CD4-positive, alpha-beta T cell treated with Interferon gamma for 1 hour (primary cell): Measurements from ENCODE around the gene DISC1.
"Not testable (repeated sequence)": the region's sequence is repeated elsewhere in the genome, so short reads cannot be mapped to it uniquely, and the experiment has no call there.

Experiments
- DNase-seq: peaks from one replicate; pipeline ENCODE4 v3.0.0-alpha.2; 2020

DISC1 gene

DNA sequence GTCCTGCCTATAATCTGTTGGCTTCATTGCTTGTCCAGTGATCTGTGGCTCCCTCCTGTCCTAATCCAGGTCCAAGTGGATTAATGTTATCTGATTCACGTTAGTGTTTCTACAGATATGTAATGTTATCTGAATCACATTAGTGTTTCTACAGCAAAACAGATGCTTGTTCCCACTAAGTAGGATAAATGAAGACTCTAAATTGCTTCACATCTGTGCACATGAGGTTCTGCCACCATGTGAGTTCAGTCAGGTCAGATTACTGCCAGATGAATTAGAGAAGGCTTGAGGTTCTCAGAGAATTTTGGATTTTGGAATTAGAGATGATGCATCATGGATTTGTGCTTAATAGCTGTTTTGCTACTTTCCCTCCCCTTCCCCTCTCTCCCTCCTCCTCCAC, 13.2 kb downstream of the DISC1 start:
- no peak for DNase-seq

DNA sequence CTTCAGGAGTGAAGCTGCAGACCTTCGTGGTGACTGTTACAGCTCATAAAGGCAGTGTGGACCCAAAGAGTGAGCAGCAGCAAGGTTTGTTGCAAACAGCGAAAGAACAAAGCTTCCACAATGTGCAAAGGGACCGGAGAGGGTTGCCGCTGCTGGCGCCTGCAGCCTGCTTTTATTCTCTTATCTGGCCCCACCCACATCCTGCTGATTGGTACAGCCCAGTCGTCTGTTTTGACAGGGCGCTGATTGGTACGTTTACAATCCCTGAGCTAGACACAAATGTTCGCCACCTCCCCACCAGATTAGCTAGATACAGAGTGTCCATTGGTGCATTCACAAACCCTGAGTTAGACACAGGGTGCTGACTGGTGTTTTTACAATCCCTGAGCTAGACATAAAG, 14.9 kb downstream of the DISC1 start:
- not testable (repeated sequence) for DNase-seq

DNA sequence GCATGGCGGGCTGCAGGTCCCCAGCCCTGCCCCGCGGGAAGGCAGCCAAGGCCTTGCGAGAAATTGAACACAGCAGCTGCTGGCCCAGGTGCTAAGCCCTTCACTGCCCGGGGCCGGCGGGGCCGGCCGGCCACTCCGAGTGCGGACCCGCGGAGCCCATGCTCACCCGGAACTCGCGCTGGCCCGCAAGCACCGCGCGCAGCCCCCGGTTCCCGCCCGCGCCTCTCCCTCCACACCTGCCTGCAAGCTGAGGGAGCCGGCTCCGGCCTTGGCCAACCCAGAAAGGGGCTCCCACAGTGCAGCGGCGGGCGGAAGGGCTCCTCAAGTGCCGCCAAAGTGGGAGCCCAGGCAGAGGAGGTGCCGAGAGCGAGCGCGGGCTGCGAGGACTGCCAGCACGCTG, 15.5 kb downstream of the DISC1 start:
- DNase-seq = not testable (repeated sequence)

DNA sequence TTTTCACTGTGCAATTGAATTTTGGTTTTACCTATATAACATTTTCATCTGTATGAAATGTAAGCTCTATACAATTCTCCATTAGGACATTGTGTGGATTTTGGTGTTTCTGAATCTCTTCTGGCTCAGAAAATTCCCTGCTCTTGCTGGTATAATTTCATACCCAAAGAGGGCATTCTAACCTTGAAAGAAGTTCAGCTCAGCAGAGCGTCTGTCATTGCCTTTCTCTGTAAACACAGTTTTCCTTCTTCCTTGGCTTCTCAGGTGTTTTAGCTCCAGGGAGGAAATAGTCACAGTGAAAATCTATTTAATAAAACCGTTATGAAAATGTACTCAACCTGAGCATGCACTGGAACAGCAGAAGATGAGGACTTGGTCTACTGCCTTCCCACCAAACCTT, 16.0 kb downstream of the DISC1 start:
- no peak for DNase-seq

DNA sequence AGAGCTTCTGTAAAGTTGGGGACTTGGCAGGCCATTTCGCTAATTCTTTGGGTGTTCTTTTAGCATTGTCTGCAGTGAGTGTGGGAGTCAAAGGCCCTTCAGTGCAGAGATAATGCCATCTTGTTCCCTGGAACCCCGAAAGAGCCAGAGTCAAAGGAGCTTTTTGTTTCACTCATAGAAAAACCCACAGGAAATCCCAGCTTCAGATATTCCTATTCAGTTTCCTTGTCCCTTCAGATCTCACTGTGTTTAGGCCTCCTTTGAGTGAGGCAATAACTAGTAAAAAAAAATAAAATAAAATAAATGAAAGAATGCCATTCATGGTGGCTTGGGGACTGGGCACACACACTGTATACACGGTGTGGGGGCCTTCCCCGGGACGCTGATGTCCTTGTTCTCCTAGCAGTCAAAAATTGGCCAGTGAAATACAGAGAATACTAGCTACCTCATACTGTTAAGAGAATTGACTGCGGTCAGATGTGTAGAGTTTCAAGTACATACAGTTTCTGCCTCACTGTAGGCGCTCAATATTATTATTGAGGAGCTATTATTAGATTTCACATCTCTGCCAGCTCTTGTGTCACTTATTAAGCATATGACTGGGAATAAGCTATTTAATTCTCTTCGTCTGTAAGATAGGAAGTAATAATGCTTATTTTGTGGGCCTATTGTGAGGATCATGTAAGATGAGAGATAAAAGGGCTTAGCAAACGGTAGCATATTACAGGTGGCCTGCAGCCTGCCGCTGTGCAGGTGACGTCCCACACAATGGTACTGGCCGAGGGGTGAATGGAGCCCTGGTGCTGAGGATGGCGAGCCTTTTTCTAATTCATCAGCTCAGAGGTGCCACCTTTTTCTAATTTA, 16.7 kb downstream of the DISC1 start:
- no peak for DNase-seq

DNA sequence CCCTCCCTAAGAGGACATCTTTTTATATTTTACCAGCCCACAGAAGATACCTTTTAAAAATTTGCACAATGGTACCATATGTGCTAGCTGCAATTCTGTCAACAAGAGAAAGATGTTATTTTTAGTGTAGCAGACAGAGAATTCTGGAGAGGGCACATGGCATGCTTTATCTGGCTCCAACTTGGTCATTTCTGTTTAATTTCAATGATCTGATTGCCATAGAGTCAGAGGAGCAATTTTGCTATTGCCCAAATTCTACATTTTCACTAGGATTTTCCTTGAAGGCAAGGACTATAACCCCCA, 17.3 kb downstream of the DISC1 start:
- DNase-seq = no peak

DNA sequence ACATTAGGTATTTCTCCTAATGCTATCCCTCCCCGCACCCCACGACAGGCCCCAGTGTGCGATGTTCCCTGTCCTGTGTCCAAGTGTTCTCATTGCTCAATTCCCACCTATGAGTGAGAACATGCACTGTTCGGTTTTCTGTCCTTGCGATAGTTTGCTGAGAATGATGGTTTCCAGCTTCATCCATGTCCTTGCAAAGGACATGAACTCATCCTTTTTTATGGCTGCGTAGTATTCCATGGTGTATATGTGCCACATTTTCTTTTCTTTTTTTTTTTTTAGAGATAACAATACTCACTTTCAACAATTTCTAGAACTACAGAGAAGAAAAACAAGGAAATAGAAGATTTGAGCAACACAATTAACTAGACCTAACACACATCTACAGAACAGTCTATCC, 19.0 kb downstream of the DISC1 start:
- not testable (repeated sequence) for DNase-seq

DNA sequence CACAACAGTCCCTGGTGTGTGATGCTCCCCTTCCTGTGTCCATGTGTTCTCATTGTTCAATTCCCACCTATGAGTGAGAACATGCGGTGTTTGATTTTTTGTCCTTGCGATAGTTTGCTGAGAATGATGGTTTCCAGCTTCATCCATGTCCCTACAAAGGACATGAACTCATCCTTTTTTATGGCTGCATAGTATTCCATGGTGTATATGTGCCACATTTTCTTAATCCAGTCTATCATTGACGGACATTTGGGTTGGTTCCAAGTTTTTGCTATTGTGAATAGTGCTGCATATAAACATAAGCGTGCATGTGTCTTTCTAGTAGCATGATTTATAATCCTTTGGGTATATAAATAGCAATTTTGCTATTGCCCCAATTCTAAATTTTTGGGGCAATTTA, 19.6 kb downstream of the DISC1 start:
- not testable (repeated sequence) for DNase-seq

DNA sequence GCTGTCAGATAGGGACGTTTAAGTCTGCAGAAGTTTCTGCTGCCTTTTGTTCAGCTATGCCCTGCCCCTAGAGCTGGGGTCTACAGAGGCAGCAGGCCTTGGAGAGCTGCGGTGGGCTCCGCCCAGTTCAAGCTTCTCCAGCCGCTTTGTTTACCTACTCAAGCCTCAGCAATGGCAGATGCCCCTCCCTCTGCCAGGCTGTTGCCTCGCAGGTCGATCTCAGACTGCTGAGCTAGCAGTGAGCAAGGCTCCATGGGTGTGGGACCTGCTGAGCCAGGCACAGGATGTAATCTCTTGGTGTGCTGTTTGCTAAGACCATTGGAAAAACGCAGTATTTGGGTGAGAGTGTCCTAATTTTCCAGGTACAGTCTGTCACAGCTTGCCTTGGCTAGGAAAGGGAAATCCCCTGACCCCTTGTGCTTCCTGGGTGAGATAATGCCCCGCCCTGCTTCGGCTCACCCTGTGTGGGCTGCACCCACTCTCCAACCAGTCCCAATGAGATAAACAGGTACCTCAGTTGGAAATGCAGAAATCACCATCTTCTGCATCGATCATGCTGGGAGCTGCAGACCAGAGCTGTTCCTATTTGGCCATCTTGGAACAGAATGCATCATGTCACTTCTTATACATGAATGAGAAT, 25.2 kb downstream of the DISC1 start:
- DNase-seq = not testable (repeated sequence)

DNA sequence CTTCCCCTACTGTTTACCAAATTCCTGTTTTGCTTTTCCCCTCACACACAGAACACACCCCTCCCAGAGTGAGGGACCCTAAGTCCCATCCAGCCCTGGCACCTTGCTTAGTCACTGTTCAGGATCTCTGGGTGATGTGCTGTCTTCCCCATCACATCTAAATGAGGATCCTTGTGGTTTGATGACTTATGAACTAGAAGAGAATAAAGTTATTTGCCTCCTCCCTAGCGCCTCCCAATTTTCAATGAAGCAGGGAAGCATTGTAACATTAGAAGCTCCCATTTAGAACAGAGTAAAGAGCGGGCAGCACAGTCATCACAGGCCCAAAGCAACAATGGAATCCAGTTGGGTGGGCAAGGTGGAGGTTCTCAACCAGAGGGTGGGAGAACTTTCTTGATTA, 27.0 kb downstream of the DISC1 start:
- DNase-seq = no peak

DNA sequence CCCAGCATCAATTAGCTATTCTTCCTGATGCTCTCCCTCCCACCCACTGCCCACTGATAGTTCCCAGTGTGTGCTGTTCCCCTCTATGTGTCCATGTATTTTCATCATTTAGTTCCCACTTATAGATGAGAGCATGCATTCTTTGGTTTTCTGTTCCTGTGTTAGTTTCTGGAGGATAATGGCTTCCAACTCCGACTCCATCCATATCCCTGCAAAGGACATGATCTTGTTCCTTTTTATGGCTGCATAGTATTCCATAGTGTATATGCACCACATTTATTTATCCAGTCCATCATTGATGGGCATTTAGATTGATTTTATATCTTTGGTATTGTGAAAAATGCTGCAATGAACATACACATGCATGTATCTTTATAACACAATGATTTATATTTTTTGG, 30.2 kb downstream of the DISC1 start:
- no peak for DNase-seq

DNA sequence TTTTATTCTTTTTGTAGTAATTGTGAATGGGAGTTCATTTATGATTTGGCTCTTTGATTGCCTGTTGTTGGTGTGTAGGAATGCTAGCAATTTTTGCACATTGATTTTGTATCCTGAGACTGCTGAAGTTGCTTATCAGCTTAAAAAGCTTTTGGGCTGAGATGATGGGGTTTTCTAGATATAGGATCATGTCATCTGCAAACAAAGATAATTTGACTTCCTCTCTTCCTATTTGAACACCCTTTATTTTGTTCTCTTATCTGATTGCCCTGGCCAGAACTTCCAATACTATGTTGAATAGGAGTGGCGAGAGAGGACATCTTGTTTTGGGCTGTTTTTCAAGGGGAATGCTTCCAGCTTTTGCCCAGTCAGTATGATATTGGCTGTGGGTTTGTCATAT, 31.6 kb downstream of the DISC1 start:
- DNase-seq = not testable (repeated sequence)

DNA sequence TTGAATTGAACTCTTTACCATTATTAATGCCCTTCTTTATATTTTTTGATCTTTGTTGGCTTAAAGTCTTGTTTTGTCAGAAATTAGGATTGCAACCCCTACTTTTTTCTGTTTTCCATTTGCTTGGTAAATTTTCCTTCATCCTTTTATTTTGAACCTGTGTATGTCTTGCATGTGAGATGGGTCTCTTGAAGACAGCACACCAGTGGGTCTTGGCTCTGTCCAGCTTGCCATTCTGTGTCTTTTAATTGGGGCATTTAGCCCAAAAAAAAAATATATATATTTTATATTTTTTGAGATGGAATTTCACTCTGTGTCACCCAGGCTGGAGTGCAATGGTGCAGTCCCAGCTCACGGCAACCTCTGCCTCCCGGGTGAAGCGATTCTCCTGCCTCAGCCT, 33.6 kb downstream of the DISC1 start:
- no peak for DNase-seq

DNA sequence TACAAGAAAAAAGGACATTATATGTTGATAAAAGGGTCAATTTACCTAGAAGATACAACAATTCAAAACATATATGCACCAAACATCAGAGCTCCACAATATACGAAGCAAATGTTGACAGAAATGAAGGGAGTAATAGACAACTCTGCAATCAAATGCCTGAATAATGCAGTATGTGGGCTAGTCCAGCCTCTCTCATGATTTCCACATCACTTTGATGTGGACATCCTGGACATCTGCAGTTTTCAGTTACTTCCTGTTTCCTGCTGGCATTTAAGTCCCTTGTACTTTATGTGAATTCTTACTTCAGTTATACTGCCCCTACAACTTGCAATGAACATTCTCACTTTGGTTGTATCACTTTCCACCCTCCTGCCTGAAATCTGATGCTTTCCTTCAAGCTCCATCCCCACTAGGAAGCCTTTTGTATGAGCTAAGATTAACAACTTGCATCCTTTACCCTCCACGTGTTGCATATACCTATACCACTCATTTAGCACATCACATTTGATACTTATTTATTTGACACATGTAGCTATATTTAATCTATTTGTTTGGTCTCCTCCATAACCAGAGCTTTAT, 36.7 kb downstream of the DISC1 start:
- no peak for DNase-seq

DNA sequence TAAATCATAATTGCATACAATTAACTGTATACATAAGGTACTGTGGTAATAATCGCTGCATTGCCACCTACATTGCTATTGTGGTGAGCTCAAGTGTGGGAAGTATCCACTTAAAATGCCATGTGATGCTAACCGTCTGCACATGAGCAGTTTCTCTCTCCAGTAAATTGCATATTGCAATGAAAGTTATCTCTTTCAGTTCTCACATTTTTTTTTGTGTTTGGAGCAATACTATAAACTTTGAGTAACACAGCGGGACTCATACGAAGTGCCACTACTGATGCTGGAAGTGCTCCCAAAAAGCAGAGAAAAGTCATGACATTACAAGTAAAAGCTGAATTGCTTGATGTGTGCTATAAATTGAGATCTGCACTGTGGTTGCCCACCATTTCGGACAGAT, 38.5 kb downstream of the DISC1 start:
- DNase-seq = no peak

DNA sequence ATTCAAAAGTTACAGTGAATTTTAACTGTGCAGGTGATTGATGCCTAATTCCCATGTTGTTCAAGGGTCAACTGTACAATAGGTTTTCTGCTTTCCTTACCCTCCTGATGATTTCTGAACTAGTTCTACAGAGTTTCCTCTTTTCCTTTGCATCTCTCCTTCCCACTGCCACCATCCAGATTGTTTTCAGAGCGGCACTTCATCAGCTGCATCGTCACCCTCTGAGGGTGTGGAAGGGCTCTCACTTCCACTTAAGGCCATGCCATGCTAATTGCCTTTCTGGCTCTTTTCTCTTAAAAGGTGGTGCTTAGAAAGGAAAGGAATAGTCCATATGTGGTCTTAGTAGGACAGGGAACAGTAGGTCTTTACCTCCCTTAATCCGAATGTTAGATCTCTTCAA, 39.1 kb downstream of the DISC1 start:
- no peak for DNase-seq

DNA sequence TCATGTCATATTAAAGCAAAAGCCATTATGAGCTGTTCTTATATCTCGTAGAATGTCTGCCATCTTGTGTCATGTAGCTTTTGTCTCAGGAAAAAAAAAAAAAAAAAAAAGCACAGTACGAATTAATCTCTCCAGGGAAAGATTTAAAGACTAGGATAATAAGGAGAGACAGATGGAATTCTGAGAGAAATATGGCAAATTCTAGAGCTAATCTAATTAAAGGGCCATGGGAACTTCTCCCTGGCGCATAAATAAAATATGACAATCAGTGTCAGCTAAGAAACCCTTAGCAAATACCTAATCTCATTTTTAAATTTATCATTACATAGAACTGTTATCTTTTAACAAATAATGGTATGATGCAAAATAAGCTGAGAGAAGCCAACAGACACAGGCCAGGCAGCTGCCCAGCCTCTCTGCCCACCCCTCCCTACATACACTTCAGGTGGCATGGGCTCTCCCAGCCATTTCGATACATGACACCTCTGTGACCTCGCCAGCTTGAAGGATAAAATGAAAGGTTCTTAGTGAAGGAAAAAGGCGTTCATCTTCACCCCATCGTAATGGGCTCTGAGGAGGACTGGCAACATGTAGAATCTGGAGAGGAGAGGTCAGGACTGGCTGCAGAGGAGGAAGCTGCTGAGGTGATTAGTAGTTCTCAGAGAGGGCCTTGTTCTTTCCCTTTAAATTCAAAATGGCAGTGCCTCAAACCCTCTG, 39.8 kb downstream of the DISC1 start:
- DNase-seq = no peak

DNA sequence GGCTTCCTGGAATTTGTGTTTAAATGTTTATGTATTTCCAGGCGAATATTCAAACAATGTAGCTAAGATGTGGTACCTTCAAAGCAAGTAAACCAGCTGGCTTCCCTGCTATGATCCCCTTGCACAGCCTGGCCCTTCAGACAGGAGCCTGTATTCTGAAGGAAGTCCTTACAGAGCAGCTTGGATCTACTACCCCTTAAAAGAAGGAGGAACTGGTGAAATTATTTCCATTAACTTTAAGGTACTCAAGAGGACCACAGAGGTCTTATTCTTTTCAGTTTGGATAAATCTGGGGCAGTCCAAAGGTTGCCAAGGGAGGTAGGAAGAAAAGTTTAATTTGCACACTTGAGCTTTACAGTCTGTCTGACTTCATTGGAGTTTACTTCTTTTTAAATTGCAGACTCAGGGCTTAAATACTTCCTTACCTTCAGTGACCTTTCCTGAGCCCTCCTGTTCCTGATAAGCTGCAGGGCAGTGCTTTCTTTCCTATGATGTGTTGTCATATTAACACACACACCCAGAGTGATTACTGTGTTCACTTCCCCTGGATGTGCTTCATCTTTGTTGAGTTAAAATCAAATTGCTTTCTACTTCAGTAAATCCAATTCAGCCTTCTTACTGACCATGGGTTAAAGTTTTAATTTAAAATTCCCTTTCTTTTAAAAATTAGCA, 40.5 kb downstream of the DISC1 start:
- no peak for DNase-seq

DNA sequence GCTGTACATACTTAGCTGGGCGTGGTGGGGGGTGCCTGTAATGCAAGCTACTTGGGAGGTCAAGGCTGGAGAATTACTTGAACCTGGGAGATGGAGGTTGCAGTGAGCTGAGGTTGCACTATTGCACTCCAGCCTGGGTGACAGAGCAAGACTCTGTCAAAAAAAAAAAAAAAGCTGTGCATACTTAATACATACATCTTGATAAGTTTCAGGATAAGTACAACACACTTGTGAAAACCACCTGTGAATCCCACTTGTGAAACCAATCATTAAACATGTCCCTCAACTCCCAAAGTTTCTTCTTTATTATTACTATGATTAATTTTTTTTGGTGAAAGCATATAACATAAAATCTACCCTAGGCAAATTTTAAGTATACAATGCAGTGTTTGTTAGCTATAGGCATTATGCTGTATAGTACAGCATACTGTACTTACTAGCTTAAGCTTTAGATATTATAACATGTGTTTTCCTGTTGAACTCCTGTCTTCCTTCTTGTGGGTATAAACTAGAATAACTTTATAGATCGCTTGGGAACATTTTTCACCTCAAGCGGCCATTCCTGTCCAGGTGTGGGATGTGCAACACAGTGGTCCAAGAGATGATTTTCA, 41.4 kb downstream of the DISC1 start:
- DNase-seq = no peak

DNA sequence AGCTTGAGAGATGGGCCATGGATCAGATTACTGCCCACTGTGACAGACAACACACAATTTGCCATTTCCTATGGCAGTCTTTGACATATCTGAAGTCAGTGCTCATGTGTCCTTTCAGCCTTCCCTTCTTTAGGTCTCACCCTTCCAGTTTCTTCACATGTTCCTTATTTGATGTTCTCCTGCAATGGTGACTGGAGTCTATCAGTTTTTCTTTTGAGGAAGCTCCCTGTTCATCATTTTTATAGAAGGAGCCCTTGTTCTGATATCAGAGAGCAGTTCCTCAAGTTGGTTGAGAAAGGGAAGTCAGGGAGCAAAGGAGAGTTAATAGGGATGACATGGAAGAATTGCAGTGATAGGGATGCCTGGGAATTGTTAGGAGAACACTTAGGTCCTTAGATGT, 42.2 kb downstream of the DISC1 start:
- DNase-seq = no peak

DNA sequence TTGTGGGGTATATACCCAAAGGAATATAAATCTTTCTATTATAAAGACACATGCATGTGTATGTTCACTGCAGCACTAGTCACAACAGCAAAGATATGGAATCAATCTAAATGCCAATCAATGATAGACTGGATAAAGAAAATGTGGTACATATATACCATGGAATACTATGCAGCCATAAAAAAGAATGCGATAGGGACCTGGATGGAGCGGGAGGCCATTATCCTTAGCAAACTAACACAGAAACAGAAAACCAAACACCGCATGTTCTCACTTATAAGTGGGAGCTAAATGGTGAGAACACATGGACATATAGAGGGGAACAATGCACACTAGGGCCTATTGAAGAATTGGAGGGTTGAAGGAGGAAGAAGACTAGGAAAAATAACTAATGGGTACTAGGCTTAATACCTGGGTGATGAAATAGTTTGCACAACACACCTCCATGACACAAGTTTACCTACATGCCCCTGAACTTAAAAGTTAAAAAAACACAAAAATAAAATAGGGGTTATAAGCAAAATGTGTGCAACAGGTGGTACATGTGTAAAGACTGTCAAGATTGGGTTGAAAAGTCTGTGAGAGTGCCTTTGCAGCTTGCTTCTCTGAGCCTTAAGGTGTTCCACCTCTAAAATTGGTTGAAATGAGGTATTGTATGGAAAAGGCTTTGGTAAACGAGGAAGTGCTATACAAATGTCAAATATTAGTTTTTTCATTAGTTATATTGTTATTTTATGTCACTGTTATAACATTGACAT, 43.5 kb downstream of the DISC1 start:
- DNase-seq = not testable (repeated sequence)

DNA sequence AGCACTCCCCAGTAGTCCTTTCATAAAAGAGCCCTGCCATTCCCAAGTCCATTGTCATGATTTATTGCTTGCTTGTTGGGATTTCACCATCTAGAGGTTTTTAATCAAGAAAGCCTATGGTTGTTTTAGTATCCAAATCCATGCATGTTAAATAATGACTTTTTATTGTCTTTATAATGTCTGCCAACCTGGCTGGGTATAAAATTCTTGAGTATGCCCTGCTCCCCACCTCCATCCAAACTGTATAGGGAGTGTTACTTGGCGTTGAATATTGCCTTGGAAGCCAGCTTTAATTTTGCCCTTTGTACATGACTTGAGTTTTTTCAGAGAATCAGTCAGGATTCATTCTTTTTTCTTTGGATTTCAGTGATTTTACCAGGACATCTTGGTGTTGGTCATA, 44.2 kb downstream of the DISC1 start:
- no peak for DNase-seq
